Tibial nerve (tissue), 4 donors: ENCODE measurements around the gene ULK3.

ENCODE experiments used
- EP300 ChIP-seq, 2 donors: sonication (generic); formaldehyde crosslinking; IDR thresholded peaks; one replicate each; pipeline ENCODE4 v1.6.1; 2017; ENCODE audit warnings: antibody characterized with exemption in 2 of 2, mild to moderate bottlenecking in 1 of 2
- POLR2A ChIP-seq, 2 donors: fragments of 450-650 bp; IDR thresholded peaks; one replicate each; pipeline ENCODE4 v1.6.1; 2017; ENCODE audit warnings: antibody characterized with exemption in 2 of 2, mild to moderate bottlenecking in 2 of 2, moderate library complexity in 2 of 2
- TF ChIP-seq, protein P1 (sequence below), 5 experiments: fragments of 200-600 bp in 3 of 5; fragments of 450-650 bp in 2 of 5; sonication (generic) in 3 of 5; IDR thresholded peaks; one replicate each; pipeline ENCODE4 v1.5.1; 2016 to 2019; ENCODE audit warnings: antibody characterized with exemption in 5 of 5, mild to moderate bottlenecking in 3 of 5, moderate library complexity in 2 of 5

DNA sequence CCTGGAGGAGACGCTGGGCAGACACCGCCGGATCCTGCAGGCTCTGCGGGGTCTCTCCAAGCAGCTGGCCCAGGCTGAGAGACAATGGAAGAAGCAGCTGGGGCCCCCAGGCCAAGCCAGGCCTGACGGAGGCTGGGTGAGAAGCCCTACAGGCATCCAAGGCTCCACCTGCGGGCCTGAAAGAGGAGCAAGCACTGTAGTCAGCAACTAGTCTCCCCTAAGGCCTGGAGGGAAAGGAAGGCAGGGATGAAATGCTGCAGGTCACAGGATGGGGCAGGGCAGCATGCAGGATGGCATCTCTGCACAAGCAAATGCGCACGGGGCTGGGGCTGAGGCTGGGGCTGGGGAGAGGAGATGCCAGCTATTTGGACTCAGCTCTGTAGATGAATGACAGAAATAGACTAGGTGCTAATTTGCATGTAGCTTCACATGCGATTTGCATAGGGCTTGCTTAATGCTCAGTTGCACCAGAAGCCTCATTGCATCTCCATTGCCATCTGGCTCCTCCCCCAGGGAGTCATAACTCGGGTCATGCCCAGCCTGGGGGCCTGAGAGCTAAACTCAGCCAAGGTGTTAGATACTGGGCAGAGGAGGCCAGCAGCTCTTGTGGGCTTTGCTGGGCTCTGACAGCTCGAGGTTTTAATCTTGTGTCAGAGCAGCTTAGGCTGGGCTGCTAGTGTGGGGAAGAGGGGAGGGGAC, 21.7 kb downstream of the ULK3 start:
- TF ChIP-seq, protein P1, sequence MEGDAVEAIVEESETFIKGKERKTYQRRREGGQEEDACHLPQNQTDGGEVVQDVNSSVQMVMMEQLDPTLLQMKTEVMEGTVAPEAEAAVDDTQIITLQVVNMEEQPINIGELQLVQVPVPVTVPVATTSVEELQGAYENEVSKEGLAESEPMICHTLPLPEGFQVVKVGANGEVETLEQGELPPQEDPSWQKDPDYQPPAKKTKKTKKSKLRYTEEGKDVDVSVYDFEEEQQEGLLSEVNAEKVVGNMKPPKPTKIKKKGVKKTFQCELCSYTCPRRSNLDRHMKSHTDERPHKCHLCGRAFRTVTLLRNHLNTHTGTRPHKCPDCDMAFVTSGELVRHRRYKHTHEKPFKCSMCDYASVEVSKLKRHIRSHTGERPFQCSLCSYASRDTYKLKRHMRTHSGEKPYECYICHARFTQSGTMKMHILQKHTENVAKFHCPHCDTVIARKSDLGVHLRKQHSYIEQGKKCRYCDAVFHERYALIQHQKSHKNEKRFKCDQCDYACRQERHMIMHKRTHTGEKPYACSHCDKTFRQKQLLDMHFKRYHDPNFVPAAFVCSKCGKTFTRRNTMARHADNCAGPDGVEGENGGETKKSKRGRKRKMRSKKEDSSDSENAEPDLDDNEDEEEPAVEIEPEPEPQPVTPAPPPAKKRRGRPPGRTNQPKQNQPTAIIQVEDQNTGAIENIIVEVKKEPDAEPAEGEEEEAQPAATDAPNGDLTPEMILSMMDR (IDR thresholded peaks at IDR 0.05): no peak
- TF ChIP-seq EP300 (IDR thresholded peaks at IDR 0.05) (no peak), POLR2A (IDR thresholded peaks at IDR 0.05) (no peak)
